Fibroblast of skin of scalp (primary cell): Measurements from ENCODE around the gene KANSL1.
A peak's percentile ranks its signal among the peaks of the same experiment; 100 is the strongest.
"Not testable (repeated sequence)": the region's sequence is repeated elsewhere in the genome, so short reads cannot be mapped to it uniquely, and the experiment has no call there.

Experiments used
- DNase-seq: peaks from one replicate; pipeline ENCODE4 v3.0.0-alpha.2; 2013

Gene KANSL1

DNA sequence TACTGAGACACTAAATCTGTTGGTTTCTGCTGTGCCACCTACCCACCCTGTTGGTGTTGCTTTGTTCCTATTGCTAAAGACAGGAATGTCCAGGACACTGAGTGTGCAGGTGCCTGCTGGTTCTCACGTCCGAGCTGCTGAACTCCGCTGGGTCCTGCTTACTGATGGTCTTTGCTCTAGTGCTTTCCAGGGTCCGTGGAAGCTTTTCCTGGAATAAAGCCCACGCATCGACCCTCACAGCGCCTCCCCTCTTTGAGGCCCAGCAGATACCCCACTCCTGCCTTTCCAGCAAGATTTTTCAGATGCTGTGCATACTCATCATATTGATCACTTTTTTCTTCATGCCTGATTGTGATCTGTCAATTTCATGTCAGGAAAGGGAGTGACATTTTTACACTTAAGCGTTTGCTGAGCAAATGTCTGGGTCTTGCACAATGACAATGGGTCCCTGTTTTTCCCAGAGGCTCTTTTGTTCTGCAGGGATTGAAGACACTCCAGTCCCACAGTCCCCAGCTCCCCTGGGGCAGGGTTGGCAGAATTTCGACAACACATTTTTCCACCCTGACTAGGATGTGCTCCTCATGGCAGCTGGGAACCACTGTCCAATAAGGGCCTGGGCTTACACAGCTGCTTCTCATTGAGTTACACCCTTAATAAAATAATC, 179.6 kb downstream of the KANSL1 start:
- DNase-seq: peak; percentile 92

DNA sequence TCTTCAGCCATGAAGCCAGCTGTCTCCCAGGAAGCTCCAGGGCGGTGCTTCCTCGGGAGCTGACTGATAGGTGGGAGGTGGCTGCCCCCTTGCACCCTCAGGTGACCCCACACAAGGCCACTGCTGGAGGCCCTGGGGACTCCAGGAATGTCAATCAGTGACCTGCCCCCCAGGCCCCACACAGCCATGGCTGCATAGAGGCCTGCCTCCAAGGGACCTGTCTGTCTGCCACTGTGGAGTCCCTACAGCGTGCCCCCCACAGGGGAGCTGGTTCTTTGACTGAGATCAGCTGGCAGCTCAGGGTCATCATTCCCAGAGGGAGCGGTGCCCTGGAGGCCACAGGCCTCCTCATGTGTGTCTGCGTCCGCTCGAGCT, 180.1 kb downstream of the KANSL1 start:
- no peak for DNase-seq

DNA sequence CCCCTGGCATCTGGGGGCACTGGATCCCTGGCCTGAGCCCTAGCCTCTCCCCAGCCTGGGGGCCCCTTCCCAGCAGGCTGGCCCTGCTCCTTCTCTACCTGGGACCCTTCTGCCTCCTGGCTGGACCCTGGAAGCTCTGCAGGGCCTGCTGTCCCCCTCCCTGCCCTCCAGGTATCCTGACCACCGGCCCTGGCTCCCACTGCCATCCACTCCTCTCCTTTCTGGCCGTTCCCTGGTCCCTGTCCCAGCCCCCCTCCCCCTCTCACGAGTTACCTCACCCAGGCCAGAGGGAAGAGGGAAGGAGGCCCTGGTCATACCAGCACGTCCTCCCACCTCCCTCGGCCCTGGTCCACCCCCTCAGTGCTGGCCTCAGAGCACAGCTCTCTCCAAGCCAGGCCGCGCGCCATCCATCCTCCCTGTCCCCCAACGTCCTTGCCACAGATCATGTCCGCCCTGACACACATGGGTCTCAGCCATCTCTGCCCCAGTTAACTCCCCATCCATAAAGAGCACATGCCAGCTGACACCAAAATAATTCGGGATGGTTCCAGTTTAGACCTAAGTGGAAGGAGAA, 180.6 kb downstream of the KANSL1 start:
- no peak for DNase-seq

DNA sequence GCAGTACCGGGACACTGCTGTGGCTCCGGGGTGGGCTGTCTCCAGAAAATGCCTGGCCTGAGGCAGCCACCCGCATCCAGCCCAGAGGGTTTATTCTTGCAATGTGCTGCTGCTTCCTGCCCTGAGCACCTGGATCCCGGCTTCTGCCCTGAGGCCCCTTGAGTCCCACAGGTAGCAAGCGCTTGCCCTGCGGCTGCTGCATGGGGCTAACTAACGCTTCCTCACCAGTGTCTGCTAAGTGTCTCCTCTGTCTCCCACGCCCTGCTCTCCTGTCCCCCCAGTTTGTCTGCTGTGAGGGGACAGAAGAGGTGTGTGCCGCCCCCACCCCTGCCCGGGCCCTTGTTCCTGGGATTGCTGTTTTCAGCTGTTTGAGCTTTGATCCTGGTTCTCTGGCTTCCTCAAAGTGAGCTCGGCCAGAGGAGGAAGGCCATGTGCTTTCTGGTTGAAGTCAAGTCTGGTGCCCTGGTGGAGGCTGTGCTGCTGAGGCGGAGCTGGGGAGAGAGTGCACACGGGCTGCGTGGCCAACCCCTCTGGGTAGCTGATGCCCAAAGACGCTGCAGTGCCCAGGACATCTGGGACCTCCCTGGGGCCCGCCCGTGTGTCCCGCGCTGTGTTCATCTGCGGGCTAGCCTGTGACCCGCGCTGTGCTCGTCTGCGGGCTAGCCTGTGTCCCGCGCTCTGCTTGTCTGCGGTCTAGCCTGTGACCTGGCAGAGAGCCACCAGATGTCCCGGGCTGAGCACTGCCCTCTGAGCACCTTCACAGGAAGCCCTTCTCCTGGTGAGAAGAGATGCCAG, 181.3 kb downstream of the KANSL1 start:
- no peak for DNase-seq

- no peak for DNase-seq
These were observed 182.5 kb downstream of the KANSL1 start for GRCh38 chr17:46010597-46011186.

DNA sequence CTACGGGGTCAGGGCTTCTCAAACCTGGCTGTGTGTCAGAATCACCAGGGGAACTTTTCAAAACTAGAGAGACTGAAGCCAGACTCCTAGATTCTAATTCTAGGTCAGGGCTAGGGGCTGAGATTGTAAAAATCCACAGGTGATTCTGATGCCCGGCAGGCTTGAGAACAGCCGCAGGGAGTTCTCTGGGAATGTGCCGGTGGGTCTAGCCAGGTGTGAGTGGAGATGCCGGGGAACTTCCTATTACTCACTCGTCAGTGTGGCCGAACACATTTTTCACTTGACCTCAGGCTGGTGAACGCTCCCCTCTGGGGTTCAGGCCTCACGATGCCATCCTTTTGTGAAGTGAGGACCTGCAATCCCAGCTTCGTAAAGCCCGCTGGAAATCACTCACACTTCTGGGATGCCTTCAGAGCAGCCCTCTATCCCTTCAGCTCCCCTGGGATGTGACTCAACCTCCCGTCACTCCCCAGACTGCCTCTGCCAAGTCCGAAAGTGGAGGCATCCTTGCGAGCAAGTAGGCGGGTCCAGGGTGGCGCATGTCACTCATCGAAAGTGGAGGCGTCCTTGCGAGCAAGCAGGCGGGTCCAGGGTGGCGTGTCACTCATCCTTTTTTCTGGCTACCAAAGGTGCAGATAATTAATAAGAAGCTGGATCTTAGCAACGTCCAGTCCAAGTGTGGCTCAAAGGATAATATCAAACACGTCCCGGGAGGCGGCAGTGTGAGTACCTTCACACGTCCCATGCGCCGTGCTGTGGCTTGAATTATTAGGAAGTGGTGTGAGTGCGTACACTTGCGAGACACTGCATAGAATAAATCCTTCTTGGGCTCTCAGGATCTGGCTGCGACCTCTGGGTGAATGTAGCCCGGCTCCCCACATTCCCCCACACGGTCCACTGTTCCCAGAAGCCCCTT, 183.3 kb downstream of the KANSL1 start:
- DNase-seq: no peak

GRCh38 chr17:46008591-46008990, 184.6 kb downstream of the KANSL1 start:
- no peak for DNase-seq

GRCh38 chr17:46007461-46007965, 185.7 kb downstream of the KANSL1 start:
- DNase-seq: no peak

- not testable (repeated sequence) for DNase-seq
These were observed 187.1 kb downstream of the KANSL1 start for GRCh38 chr17:46006082-46006481.

- DNase-seq: peak; percentile 22
These were observed 189.1 kb downstream of the KANSL1 start for GRCh38 chr17:46003907-46004748.

DNA sequence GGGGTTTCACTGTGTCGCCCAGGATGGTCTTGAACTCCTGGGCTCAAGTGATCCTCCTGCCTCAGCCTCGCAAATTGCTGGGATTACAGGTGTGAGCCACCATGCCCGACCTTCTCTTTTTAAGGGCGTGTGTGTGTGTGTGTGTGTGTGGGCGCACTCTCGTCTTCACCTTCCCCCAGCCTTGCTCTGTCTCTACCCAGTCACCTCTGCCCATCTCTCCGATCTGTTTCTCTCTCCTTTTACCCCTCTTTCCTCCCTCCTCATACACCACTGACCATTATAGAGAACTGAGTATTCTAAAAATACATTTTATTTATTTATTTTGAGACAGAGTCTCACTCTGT, 190.3 kb downstream of the KANSL1 start:
- no peak for DNase-seq

GRCh38 chr17:46002311-46002972, 190.8 kb downstream of the KANSL1 start:
- DNase-seq: peak; percentile 60

DNA sequence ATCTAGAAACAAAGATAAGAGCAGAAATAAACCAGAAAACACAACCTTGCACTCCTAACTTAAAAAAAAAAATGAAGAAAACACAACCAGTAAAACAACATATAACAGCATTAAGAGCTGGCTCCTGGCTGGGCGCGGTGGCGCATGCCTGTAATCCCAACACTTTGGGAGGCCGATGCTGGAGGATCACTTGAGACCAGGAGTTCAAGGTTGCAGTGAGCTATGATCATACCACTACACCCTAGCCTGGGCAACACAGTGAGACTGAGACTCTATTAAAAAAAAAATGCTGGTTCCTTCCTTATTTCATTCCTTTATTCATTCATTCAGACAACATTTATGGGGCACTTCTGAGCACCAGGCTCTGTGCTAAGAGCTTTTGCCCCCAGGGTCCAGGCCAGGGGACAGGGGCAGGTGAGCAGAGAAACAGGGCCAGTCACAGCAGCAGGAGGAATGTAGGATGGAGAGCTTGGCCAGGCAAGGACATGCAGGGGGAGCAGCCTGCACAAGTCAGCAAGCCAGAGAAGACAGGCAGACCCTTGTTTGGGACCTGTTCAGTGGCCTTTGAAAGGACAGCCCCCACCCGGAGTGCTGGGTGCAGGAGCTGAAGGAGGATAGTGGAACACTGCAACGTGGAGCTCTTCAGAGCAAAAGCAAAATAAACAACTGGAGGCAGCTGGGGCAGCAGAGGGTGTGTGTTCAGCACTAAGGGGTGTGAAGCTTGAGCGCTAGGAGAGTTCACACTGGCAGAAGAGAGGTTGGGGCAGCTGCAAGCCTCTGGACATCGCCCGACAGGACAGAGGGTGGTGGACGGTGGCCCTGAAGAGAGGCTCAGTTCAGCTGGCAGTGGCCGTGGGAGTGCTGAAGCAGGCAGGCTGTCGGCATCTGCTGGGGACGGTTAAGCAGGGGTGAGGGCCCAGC, 191.6 kb downstream of the KANSL1 start:
- no peak for DNase-seq

GRCh38 chr17:46000757-46001156, 192.5 kb downstream of the KANSL1 start:
- DNase-seq: no peak

DNA sequence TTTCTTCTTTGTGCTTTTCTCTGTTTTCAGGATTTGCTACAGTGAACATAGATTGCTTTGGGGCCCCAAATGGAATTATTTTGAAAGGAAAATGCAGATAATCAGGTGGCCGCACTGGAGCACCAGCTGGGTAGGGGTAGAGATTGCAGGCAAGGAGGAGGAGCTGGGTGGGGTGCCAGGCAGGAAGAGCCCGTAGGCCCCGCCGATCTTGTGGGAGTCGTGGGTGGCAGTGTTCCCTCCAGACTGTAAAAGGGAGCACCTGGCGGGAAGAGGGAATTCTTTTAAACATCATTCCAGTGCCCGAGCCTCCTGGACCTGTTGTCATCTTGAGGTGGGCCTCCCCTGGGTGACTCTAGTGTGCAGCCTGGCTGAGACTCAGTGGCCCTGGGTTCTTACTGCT, 192.9 kb downstream of the KANSL1 start:
- no peak for DNase-seq

DNA sequence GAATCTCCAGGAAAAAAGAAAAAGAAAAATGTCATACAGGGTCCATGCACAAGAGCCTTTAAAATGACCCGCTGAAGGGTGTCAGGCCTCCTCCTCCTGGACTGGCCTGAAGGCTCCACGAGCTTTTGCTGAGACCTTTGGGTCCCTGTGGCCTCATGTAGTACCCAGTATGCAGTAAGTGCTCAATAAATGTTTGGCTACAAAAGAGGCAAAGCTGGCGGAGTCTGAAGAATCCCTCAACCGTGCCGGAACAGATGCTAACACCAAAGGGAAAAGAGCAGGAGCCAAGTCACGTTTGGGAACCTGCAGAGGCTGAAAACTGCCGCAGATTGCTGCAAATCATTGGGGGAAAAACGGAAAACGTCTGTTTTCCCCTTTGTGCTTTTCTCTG, 193.3 kb downstream of the KANSL1 start:
- DNase-seq: no peak

- DNase-seq: no peak
These were observed 194.0 kb downstream of the KANSL1 start, which contains the start of gene STH for GRCh38 chr17:45998987-45999899. TSS of gene STH (plus strand) at chr17:45999250. CDS start at chr17:45999280, 30 bp downstream.

DNA sequence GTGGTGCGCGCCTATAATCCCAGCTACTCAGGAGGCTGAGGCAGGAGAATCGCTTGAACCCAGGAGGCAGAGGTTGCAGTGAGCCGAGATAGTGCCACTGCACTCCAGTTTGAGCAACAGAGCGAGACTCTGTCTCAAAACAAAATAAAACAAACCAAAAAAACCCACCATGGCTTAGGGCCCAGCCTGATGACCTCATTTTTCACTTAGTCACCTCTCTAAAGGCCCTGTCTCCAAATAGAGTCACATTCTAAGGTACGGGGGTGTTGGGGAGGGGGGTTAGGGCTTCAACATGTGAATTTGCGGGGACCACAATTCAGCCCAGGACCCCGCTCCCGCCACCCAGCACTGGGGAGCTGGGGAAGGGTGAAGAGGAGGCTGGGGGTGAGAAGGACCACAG, 195.6 kb downstream of the KANSL1 start:
- peak; percentile 49 for DNase-seq
